BE2C (cell line): ENCODE data around the gene LIPJ.

Experiments used
- DNase-seq: peaks from one replicate; pipeline ENCODE4 v3.0.0-alpha.2; 2020
- H3K27me3 ChIP-seq: fragments of 250-450 bp; sonication (Bioruptor Pico); 2 replicates; pipeline ENCODE4 v1.5.1; 2020; ENCODE audit warnings: mild to moderate bottlenecking
- H3K36me3 ChIP-seq: fragments of 250-450 bp; sonication (Bioruptor Pico); 2 replicates; pipeline ENCODE4 v1.5.1; 2020; ENCODE audit warnings: mild to moderate bottlenecking
- H3K4me1 ChIP-seq: fragments of 250-450 bp; sonication (Bioruptor Pico); 2 replicates; pipeline ENCODE4 v1.5.1; 2020
- H3K4me3 ChIP-seq: 2 replicates; pipeline ENCODE4 v1.5.1; 2011; ENCODE audit warnings: low read depth, low read length
- H3K9me3 ChIP-seq: fragments of 250-450 bp; sonication (Bioruptor Pico); 2 replicates; pipeline ENCODE4 v1.5.1; 2020
- CTCF ChIP-seq: IDR thresholded peaks from 2 replicates; pipeline ENCODE4 v1.5.1; 2012; ENCODE audit warnings: mild to moderate bottlenecking, low read depth, low read length

LIPJ gene

GRCh38 chr10:88608052-88608732 lies 21.6 kb downstream of the LIPJ start:
- H3K27me3 ChIP-seq, result no peaks in the 10 kb centered on the region
- TF ChIP-seq CTCF, result no peak
- no peak overlapping the region for H3K4me3 ChIP-seq
- H3K4me1 ChIP-seq, result no peaks in the 10 kb centered on the region
- H3K9me3 ChIP-seq, result no peaks in the 10 kb centered on the region
- no peaks in the 10 kb centered on the region for H3K36me3 ChIP-seq
- DNase-seq, result no peak

GRCh38 chr10:88608780-88609179 lies 22.2 kb downstream of the LIPJ start:
- H3K36me3 ChIP-seq, result no peaks in the 10 kb centered on the region
- no peak overlapping the region for H3K4me3 ChIP-seq
- DNase-seq, result no peak
- no peaks in the 10 kb centered on the region for H3K4me1 ChIP-seq
- TF ChIP-seq CTCF, result no peak
- H3K27me3 ChIP-seq, result no peaks in the 10 kb centered on the region
- no peaks in the 10 kb centered on the region for H3K9me3 ChIP-seq

GRCh38 chr10:88616250-88616977 lies 29.9 kb downstream of the LIPJ start:
- Histone ChIP-seq H3K9me3 (no peaks in the 10 kb centered on the region), H3K36me3 (no peaks in the 10 kb centered on the region), H3K4me1 (peaks cover 9% of the 10 kb centered on the region), H3K4me3 (no peak overlapping the region), H3K27me3 (no peaks in the 10 kb centered on the region)
- no peak for TF ChIP-seq CTCF
- peak; percentile 62 for DNase-seq

GRCh38 chr10:88617772-88618300 lies 31.3 kb downstream of the LIPJ start:
- peak; percentile 7 for DNase-seq

GRCh38 chr10:88618496-88618895 lies 31.9 kb downstream of the LIPJ start:
- Histone ChIP-seq H3K36me3 (no peaks in the 10 kb centered on the region), H3K27me3 (no peaks in the 10 kb centered on the region), H3K4me3 (no peak overlapping the region), H3K9me3 (no peaks in the 10 kb centered on the region), H3K4me1 (peaks cover 9% of the 10 kb centered on the region)
- no peak for TF ChIP-seq CTCF
- no peak for DNase-seq

More at GRCh38 chr10:88617772-88618300, 31.3 kb downstream of the LIPJ start:
- H3K36me3 ChIP-seq, result no peaks in the 10 kb centered on the region
- TF ChIP-seq CTCF, result no peak
- H3K9me3 ChIP-seq, result no peaks in the 10 kb centered on the region
- H3K27me3 ChIP-seq, result no peaks in the 10 kb centered on the region
- H3K4me3 ChIP-seq, result no peak overlapping the region
- H3K4me1 ChIP-seq, result peaks cover 9% of the 10 kb centered on the region

GRCh38 chr10:88620441-88620840 lies 33.9 kb downstream of the LIPJ start:
- H3K36me3 ChIP-seq, result no peaks in the 10 kb centered on the region
- no peak for DNase-seq
- no peaks in the 10 kb centered on the region for H3K27me3 ChIP-seq
- no peak overlapping the region for H3K4me3 ChIP-seq
- no peak for TF ChIP-seq CTCF
- peaks cover 16% of the 10 kb centered on the region for H3K4me1 ChIP-seq
- no peaks in the 10 kb centered on the region for H3K9me3 ChIP-seq
